Kidney epithelial cell (primary cell): ENCODE results near the gene COL18A1. TPM values are rescaled to one million over a fixed set of nuclear protein-coding genes. Genes with fewer than 3 reads are reported as not detected.

Source experiments
- DNase-seq: peaks from one replicate; pipeline ENCODE4 v3.0.0-alpha.2; 2010; ENCODE audit warnings: low read depth
- H3K27me3 ChIP-seq: 2 replicates; pipeline ENCODE4 v1.6.0; 2011; ENCODE audit warnings: low read length; ENCODE audit not compliant: control insufficient read depth, insufficient read depth
- H3K36me3 ChIP-seq: 2 replicates; pipeline ENCODE4 v1.5.1; 2011; ENCODE audit warnings: low read length; ENCODE audit not compliant: control insufficient read depth, insufficient read depth
- H3K4me3 ChIP-seq: 2 replicates; pipeline ENCODE4 v1.5.1; 2011; ENCODE audit warnings: low read depth, mild to moderate bottlenecking, control low read depth, low read length
- total RNA-seq: library from RNA; depleted of rRNA; stranded (reverse); fragments of >200 nt; gene quantifications from 2 replicates; pipeline ENCODE4 v1.2.3, GENCODE V29; 2015
- TF ChIP-seq, protein P1 (sequence below): IDR thresholded peaks from 2 replicates; pipeline ENCODE4 v1.5.1; 2011; ENCODE audit warnings: mild to moderate bottlenecking, moderate library complexity, low read length, control low read depth, inconsistent platforms; ENCODE audit not compliant: insufficient read depth, poor library complexity, severe bottlenecking

The COL18A1 gene
- total RNA-seq, 1 donor from 2014 or later: 808 TPM

DNA sequence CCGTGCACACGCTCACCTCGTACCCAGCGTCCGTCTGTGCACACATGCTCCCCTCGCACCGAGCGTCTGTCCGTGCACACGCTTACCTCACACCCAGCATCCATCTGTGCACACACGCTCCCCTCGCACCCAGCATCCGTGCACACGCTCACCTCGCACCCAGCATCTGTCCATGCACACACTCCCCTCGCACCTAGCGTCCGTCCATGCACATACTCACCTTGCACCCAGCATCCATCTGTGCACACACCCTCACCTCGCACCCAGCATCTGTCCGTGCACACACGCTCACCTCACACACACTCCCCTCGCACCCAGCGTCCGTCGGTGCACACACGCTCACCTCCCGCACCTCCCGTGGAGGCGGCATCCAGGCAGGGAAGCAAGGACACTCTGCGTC, 24.4 kb upstream of the COL18A1 start:
- Histone ChIP-seq H3K36me3 (no peaks in the 10 kb centered on the region), H3K4me3 (no peak overlapping the region), H3K27me3 (no peaks in the 10 kb centered on the region)
- no peak for DNase-seq
- TF ChIP-seq, protein P1, sequence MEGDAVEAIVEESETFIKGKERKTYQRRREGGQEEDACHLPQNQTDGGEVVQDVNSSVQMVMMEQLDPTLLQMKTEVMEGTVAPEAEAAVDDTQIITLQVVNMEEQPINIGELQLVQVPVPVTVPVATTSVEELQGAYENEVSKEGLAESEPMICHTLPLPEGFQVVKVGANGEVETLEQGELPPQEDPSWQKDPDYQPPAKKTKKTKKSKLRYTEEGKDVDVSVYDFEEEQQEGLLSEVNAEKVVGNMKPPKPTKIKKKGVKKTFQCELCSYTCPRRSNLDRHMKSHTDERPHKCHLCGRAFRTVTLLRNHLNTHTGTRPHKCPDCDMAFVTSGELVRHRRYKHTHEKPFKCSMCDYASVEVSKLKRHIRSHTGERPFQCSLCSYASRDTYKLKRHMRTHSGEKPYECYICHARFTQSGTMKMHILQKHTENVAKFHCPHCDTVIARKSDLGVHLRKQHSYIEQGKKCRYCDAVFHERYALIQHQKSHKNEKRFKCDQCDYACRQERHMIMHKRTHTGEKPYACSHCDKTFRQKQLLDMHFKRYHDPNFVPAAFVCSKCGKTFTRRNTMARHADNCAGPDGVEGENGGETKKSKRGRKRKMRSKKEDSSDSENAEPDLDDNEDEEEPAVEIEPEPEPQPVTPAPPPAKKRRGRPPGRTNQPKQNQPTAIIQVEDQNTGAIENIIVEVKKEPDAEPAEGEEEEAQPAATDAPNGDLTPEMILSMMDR: no peak

DNA sequence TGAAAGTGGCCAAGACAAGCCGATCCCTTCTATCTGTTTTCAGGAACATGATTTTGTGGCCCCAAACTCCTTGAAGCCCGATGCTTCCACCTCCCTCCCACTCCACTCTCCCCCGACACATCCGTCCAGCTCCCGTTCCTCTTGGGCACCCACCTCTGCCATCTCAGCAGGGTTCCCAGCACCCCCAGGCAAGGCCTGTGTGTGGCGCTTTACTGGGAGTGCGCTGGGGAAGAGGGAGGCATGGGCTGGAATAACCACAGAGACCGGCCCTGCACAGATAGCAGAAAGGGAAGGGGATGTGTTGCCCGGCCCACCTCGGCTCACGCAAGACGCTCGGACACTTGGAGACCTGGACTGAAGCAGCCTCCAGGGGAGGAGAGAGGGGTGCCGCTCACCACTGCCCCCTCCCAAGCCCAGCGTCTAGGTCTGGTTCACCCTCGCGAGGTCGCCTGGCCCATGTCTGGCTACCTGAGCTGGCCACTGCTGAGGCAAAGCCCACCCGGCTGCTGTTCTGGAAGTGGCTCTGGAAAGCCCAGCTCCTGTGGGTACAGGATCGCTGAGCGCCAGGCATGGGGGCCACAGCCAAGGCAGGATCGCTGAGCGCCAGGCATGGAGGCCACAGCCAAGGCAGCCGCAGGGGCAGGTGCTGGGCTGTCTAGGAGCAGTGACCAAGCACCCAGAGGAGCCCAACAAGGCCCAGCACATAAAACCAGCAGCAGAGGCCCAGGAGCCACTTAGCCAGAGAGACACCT, 23.8 kb upstream of the COL18A1 start:
- DNase-seq: no peak
- TF ChIP-seq, protein P1: no peak
- Histone ChIP-seq H3K36me3 (no peaks in the 10 kb centered on the region), H3K4me3 (no peak overlapping the region), H3K27me3 (no peaks in the 10 kb centered on the region)

DNA sequence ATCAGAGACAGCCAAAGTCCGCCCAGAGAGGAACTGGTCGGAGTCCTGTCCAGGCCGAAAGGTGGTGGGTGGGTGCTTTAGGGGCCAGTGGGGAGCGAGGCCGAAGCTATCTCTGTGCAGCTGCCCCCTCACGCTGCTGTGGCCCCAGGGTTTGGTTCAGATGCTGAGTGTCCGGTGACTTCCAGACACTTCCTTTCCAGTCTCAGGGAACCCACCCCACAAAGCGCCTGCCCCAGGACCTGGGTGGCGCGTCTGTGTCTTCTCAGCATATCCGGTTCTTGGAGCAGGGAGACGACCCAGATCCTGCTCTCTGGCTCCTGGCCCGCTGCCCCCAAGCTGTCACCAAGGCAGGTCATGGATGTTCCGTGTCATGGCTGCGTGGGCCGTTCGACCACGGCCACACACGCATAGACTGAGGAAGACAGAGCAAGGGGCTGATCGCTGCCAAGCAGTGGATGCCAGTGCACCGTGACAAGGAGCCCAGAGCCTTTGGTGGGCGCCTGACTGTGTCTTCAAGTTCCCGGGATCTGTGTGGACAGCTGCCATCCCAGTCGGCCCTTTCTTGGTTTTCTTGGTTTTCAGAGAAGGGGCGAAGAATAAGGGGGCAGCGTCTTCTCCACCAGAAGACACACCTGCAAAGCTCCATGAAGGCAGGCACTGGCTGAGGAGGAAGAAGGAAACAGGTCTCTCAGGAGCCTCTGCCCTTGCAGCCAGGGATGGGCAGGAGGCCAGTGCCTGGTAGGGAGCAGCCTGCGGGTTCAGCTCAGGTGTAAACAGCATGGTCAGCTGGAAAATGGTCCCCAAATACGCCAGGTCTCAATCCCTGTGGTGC, 22.9 kb upstream of the COL18A1 start:
- Histone ChIP-seq H3K27me3 (no peaks in the 10 kb centered on the region), H3K4me3 (no peak overlapping the region), H3K36me3 (no peaks in the 10 kb centered on the region)
- TF ChIP-seq, protein P1: no peak
- DNase-seq: no peak

DNA sequence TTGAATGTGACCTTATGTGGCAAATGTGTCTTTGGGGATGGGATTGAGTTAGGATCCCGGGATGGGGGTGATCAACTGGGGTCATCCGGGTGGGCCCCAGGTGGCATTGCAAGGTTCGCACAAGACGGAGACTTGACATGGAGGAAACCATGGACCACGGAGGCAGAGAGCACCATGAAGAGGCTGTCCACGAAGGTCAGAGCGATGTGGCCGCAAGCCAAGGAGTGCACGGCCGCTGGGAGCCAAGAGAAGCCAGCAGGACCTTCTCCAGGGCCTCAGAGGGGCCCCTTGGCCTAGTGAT, 22.3 kb upstream of the COL18A1 start:
- no peak for DNase-seq
- H3K27me3 ChIP-seq: no peaks in the 10 kb centered on the region
- H3K4me3 ChIP-seq: no peak overlapping the region
- H3K36me3 ChIP-seq: no peaks in the 10 kb centered on the region
- TF ChIP-seq, protein P1: no peak

DNA sequence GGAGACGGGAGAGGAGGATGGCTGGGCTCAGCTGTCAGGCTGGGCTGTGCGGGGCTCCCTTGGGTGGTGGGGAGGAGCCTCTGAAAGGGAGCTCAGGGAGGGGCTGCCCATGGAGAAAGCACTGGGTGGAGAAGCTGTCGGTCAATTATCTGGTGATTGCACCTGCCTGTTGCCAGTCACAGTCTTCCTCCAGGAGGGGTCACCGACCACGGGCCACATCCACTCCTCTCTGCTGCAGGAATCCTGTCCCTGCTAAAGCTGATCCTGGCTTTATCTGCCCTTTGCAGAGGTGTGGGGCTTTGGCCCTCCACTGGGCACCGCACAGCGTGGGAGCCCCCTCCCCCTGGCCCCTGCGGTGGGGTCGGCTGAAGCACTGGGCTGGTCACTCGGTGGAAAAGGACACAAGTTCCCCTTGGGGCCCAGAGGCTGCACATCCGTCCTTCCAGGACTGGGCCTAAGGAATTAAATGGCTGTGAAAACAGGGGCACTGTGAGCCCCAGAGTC, 21.8 kb upstream of the COL18A1 start:
- Histone ChIP-seq H3K36me3 (no peaks in the 10 kb centered on the region), H3K4me3 (no peak overlapping the region), H3K27me3 (no peaks in the 10 kb centered on the region)
- TF ChIP-seq, protein P1: no peak
- no peak for DNase-seq
